ENCODE results near the gene SLAMF7.
"Not testable (repeated sequence)": the region's sequence is repeated elsewhere in the genome, so short reads cannot be mapped to it uniquely, and the experiment has no call there.

The SLAMF7 gene

DNA sequence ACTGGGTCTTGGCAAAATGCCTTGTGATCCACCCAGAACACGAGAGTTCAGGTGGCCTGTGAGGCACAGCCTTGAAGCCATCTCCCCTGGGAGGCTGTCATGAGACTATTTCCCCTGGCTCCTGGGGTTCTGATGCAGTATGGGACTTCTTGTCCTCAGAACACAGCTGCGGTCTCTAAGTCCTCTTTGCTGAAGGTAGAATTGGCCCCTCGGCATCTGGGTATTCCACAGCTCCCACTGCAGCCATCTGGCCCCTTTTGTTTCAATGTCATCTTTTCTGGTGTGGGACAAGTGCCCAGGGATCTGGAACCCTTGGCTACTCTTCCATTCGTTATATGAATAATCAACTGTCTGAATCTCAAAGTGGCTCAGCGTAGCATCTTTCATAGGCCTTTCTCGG is 39.9 kb downstream of the SLAMF7 start:
- DNase-seq, result no peak

DNA sequence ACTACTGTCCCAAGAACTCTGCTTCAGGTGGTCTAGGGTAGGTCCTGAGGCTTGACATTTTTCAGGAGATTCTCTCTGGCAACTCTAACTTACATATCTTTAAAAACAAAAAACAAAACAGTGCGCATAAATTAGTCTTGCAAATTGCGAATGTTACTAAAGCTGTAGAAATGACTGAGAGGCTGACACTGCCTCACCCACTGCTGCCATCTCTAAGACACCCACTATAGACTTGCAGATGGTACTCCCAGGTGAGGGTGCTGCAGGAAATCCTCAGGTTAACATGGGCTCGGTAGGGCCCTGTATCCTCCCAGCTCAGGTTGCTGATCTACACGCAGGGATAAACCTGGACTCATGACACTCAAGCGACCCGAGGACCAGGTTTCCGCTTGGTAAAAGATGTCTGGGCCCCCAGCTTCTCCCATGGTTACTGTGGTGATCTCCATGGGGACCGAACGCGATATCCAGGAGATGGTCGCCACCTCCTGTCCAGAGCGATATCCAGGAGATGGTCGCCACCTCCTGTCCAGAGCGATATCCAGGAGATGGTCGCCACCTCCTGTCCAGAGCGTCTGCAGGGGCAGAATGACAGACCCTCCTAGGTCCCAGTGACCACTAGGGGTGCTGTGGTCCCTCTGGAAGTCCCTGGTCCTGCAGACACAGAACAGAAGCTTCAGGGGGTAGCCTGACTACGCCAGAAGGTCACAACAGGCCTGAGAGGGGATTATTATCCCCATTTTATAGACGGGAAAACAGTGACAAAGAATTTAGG is 40.8 kb downstream of the SLAMF7 start:
- DNase-seq, result no peak

DNA sequence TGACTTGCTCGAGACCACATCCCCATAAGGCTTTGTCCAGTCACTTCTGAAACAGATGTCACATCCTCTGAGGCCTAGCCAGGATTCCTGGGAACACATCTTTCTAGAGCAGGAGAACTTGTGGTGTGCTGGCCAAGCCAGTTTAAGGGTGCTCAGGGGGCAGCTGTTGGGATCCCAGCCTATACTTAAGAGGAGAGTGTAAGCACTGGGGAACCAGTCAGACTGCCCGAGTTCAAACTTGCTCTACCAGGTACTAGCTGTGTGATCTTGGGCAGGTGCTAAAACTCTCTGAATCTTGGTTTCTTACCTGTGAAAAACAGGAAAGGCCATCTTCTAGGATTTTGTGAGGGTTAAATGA is 41.3 kb downstream of the SLAMF7 start:
- DNase-seq, result no peak

DNA sequence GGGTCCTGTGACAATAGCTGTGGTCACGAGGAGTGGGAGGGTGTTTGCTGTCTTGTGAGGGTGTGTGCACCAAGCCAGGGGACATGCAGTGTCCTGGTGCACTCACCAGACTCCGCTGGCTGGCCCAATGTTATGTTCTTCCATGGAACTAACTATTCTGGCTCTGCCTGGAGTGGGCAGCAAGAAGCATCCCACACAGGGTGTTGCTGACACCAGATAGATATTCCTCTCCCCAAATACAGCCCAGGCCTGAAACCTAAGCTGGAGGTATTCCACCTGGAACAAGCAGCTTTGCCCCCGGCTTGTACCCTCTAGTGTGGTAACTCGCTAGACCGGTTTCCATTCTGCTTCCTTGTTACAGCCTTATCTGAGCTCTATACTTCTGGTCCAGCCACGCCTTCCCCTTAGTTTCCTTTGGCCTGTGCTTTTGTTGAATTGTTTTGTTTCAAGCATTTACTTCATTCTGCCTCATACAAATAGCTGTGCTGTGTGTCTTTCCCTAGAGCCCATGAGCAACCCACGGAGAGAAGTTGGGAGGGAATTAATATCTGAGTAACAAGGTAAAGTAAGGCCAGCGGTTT is 42.2 kb downstream of the SLAMF7 start:
- DNase-seq, result no peak

DNA sequence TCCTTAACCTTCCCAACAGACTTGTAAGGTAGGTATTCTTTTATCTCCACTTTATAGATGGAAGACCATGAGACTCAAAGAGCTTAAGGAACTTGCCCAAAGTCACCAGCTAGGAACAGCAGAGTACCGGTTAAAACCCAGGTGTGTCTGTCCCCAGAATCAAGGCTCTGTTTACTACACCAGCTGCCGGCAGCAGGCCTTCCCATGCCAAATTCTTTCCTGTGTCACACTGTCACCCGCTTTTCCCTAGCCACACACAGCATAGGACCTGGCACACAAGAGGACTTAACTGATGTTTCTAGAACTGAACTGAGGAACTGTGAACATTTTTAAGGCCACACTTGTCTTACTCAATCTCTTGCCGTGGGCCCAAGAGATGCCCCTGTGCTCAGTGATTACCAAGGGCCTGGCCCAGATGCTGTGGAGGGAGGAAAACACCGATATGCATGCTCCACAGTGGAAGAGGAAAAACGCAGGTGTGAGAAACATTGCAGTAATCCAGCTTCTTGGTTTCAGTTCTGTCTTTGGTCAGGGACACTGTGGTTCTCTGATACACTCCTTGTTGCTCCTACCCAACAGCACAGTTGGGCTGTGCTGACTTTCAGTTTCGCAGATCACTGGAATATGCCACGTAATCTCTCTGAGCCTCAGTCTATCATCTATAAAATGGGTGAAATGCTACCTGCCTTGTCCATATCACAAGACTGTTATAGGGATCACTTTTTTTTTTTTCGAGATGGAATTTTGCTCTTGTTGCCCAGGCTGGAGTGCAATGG is 43.1 kb downstream of the SLAMF7 start:
- DNase-seq, result no peak

DNA sequence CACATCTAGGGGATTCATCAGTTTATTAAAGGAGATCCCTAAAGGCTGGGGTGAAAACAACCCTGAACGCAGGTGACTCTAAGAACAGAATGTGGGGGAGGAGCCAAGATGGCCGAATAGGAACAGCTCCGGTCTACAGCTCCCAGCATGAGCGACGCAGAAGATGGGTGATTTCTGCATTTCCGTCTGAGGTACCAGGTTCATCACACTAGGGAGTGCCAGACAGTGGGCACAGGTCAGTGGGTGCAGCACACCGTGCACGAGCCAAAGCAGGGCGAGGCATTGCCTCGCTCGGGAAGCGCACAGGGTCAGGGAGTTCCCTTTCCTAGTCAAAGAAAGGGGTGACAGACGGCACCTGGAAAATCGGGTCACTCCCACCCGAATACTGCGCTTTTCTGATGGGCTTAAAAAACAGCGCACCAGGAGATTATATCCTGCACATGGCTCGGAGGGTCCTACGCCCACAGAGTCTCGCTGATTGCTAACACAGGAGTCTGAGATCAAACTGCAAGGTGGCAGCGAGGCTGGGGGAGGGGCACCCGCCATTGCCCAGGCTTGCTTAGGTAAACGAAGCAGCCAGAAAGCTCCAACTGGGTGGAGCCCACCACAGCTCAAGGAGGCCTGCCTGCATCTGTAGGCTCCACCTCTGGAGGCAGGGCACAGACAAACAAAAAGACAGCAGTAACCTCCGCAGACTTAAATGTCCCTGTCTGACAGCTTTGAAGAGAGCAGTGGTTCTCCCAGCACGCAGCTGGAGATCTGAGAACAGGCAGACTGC is 44.1 kb downstream of the SLAMF7 start:
- not testable (repeated sequence) for DNase-seq

DNA sequence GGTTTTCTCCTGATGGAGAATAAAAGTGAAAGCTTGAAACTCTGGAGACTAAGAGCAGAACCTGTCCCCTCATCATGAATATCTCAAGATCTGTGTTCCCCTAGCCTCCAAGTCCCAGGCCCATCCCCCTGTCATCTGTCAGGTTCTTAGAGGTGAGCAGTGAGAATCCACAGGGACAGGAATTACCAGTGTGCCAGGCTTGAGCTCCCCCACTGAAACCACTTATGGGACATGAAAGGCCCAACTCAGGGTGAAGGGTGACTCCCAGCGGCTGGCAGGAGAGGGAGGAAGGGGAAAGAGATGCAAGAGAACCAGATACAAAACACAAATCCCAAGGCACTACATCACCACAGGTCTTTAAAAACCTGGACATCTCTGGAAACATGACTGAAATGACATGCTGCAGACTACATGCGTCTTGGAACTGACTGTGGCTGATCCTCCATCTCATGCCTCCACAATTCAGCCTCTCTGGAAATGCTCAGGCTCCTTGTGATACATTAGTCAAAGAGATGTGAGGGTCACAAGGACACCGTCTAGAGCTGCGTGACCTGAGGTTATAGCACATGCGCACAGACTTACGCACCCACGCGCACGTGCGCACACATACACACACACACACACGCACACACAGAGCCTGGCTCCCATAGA is 50.1 kb downstream of the SLAMF7 start:
- DNase-seq, result no peak

DNA sequence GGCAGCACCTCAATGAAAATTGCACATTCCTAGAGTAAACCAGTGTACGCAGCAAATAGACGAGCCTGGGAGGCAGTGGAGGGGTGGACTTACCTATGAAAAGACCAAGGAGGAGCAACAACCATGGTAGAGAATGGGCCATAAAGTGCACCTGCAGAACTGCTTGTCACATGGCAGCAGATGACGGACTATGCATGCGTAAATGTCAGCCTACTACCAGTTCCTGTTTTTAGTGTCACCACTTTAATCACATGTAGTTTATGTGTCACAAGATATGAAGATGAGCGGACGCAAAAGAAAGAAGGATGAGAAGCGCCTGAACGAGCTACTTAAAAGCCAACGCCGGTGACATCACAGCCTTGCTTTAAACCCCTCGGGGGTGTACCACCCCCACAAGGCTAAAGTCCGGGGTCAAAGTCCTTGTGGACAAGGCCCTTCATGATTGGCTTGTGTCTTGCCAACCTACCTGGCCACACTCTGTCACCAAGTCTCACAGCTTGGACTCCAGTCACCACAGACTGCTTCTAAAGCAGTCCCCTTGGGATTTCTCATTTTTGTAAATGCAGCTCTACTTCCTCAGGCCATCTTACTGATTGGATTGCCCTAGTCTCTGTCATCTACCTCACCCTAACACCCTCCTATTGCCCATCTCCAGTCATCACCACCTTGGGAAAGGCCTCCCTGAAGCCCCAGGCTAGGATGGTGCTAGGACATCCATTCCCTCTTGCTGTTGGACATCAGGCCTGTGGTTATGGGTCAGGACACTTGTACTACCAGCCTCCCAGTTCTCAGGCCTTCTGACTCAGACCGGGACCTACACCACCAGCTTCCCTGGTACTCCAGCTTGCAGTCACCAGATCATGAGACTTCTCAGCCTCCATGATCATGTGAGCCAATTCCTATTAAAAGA is 50.9 kb downstream of the SLAMF7 start:
- no peak for DNase-seq

DNA sequence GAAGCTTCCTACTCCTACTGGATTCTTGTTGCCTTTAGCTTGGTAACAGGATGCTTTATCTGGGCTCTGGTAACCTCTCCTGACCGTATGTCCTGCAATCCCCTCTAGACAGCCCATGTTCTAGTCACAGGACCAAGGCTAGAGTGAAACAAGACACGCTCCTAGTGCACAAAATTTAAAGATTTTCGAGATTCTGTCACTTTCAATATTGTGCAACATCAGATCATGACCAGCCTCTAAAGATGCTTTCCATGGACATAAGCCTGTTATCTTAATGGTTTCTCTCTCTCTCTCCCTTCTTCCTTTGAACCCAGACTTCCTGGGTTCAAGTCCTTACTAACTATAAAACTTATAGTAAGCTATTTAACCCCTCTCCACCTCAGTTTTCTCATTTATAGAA is 55.3 kb downstream of the SLAMF7 start:
- no peak for DNase-seq

DNA sequence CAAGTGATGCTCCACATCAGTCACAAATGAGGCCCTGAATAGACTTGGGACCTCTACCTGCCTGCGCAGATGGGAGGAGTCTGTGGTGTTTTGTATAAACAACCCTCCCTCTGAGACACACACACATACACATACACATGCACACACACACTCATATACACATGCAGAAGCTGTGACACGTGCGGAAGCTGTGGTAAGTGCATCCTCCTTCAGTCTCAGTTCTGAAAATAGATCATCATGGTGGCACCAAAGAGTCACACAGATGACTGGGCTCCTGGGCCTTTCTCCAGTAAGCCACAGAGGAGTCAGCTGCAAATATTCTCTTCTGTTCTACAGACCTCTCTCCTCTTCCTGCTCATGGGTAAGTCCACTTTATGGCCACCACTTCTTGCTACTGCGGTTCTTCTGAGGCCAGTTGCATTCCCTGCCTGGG is 56.9 kb downstream of the SLAMF7 start, which contains the start of gene LY9:
Gene LY9, plus strand, starts transcription at position 224 of the 433 bp plus-strand sequence. Its CDS starts 14 bp downstream, at position 238.
- DNase-seq, result no peak

DNA sequence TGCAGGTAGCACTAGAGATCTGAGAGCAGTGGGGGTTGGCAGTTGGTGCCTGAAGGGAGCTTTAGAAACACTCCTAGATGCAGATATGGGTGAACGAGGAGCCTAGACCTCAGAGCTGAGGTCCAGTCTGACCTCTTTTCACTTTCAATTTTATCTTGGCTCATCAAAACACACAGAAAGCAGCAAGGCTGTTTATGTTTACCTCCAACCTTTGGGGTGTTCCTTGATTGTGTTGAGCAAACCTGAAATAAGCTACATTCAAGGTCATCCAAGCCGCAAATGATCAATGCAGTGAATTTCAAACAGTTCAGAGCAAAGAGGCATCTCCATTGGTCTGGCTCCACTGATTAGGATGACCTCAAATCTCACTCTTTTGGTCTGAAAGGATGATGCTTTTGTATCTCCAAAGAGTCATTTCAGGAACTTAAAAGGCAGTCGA is 58.2 kb downstream of the SLAMF7 start:
- no peak for DNase-seq

DNA sequence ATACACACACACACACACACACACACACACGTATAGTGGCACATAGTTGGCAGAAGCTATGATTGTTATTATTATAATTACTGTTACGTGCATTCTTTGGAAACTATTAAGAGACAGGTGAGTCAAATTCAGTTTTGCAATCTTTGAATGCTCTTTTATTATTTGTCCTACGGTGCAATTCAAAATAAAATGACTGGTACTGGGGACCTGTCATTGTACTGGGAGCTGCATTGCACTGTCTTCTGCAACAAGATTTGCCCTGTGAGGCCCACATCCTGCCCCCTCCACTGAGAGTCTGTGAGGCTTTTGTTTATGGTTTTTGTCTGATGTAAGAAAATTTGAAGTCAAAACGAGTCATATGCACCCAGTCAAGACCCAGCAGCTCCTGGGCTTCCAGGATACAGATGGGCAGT is 58.8 kb downstream of the SLAMF7 start:
- DNase-seq, result no peak

DNA sequence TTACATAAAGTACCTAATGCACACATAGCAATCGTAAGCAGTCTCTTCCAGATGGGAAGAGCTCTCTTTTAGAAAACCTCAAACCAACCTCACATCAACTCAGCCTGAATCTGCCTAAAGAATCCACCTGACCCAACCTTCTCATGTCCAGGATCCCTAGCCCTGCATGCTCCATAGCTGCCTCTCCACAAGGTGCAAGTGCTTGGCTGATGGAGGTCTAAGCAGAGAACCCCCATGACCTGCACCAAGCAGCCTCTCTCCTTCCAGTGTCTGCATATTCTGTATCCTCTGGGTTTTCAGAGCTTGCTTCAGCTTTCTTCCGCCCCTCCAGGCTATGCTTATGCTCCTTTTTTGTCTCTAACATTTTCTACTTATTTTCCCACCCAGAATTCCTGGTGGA is 59.4 kb downstream of the SLAMF7 start:
- no peak for DNase-seq

DNA sequence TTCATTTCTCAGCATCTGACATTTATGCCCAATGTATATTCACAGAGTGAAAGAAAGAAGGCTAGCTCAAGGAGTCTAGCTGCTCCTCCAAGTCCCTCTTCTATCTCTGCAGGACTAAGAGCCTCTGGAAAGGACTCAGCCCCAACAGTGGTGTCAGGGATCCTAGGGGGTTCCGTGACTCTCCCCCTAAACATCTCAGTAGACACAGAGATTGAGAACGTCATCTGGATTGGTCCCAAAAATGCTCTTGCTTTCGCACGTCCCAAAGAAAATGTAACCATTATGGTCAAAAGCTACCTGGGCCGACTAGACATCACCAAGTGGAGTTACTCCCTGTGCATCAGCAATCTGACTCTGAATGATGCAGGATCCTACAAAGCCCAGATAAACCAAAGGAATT is 60.6 kb downstream of the SLAMF7 start:
- DNase-seq, result no peak

DNA sequence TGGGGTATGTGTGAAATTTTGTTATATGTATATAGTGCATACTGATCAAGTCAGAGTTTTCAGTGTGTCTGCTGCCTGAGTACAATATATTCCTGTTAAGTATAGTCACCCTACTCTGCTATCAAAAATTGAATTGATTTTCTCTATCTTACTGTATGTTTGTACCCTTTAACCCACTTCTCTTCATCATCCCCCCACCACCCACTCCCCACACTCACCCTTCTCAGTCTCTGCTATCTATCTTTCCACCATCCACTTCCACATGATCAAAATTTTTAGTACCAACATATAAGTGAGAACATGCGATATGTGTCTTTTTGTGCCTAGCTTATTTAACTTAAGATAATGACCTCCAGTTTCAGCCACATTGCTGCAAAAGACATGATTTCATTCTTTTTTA is 61.1 kb downstream of the SLAMF7 start:
- no peak for DNase-seq

DNA sequence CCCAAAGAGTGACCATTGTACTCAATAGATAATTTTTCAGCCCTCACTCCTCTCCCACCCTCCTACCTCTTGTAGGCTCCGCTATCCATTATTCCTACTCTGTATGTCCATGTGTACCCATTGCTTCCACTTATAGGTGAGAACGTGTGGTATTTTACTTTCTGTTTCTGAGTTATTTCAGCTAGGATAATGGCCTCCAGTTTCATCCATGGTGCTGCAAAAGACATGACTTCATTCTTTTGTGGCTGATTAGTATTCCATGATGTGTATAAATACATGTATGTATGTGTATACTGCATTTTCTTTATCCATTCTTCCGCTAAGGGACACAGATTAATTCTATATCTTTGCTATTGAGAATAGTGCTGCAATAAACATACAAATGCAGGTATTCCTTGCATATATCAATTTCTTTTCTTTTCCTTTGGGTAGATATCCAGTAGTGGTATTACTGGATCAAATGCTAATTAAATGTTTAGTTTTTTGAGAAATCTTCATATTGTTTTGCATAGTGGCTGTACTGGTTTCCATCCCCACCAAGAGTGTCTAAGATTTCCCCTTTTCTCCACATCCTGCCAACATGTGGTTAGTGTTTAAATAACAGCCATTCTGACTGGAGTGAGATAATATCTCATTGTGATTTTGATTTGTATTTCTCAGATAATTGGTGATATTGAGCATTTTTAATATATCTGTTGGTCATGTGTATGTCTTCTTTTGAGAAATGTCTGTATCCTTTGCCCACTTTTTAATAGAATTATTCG is 61.8 kb downstream of the SLAMF7 start:
- DNase-seq, result no peak

DNA sequence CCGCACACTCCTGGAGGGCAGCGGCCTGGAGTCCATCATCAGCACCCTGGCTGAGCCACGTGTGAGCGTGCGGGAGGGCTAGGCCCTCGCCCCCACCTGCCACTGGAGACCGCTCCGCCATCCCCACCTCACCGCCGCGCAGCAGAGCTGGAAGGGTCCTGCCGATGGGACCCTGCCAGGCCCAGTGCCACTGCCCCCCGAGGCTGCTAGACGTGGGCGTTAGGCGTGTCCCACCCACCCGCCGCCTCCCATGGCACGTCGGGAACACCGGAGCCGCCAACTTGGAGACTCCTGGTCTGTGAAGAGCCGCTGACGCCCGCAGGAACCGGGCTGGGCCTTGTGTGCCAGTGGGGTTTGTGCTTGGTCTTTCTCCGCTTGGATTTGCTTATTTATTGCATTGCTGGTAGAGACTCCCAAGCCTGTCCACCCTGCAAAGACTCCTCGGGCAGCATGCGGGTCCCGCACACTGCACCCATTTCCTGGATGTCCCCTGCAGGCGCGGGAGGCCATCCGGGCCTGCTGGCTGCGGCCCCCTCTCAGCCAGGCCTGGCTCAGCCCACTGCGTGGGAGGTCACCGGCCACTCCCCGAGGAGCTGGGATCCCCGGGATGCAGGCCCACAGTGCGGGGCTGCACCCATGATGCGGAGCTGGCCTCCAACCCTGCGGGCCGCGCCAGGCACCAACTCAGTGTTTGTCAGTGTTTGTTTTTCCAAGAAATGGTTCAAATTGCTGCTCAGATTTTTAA is 63.0 kb downstream of the SLAMF7 start:
- DNase-seq, result no peak

Measured in GF-D8 (cell line).